T-cell (primary cell): ENCODE results near the gene RCE1. TPM values are rescaled to one million over a fixed set of nuclear protein-coding genes. Genes with fewer than 3 reads are reported as not detected.
"Not testable (repeated sequence)": the region's sequence is repeated elsewhere in the genome, so short reads cannot be mapped to it uniquely, and the experiment has no call there.

Source experiments
- ATAC-seq, 4 experiments: fragments of 200-7000 bp in 3 of 4; fragments of 150-1000 bp in 1 of 4; cut with Tn5 transposase; replicated peaks in 1 of 4; 1 replicate in 3 of 4; 2 replicates in 1 of 4; pipeline ENCODE4 v1.10.0; 2021; ENCODE audit warnings: moderate library complexity in 3 of 4, mild to moderate bottlenecking in 2 of 4, moderate number of reproducible peaks in 1 of 4
- CTCF ChIA-PET, 2 donors: fragments of 300-600 bp; sonication (Branson Sonifier 250); formaldehyde crosslinking; loops; one replicate each; lab custom pipeline; 2022; ENCODE audit warnings: antibody characterized with exemption in 2 of 2; lab: Charles Lee
- POLR2A ChIA-PET, 2 donors: fragments of 300-600 bp; sonication (Branson Sonifier 250); formaldehyde crosslinking; loops; one replicate each; lab custom pipeline; 2022; ENCODE audit warnings: antibody characterized with exemption in 2 of 2; lab: Charles Lee
- DNase-seq, 35 experiments: peaks; one replicate each; pipeline versions ENCODE4 v3.0.0 to v3.0.0-alpha.2; 2013 to 2023
- H3K27ac ChIP-seq: one replicate; pipeline ENCODE4 v1.5.1; 2013; ENCODE audit warnings: low read length
- H3K27me3 ChIP-seq, 2 experiments: replicated peaks in 1 of 2; 1 replicate in 1 of 2; 2 replicates in 1 of 2; pipeline versions ENCODE4 v1.6.1 to v1.7.0; 2013; ENCODE audit warnings: low read length in 1 of 2, mixed read lengths in 1 of 2; ENCODE audit not compliant: control insufficient read depth in 2 of 2, insufficient read depth in 2 of 2; ENCODE audit errors: extremely low read depth in 1 of 2
- H3K36me3 ChIP-seq, 2 donors: 1 replicate in 1 of 2; 2 replicates in 1 of 2; pipeline versions ENCODE4 v1.6.1 to v1.7.0; 2013; ENCODE audit warnings: low read length in 1 of 2; ENCODE audit not compliant: control insufficient read depth in 2 of 2, insufficient read depth in 1 of 2; ENCODE audit errors: extremely low read depth in 1 of 2
- H3K4me1 ChIP-seq, 2 experiments: 1 replicate in 1 of 2; 2 replicates in 1 of 2; pipeline versions ENCODE4 v1.6.1 to v1.7.0; 2013; ENCODE audit warnings: low read length in 2 of 2, mixed read lengths in 1 of 2; ENCODE audit not compliant: insufficient read depth in 2 of 2, control insufficient read depth in 1 of 2; ENCODE audit errors: extremely low read depth in 1 of 2
- H3K4me3 ChIP-seq, 2 donors: 1 replicate in 1 of 2; 2 replicates in 1 of 2; pipeline versions ENCODE4 v1.5.1 to v1.7.0; 2013; ENCODE audit warnings: mild to moderate bottlenecking in 2 of 2, low read length in 1 of 2, moderate library complexity in 1 of 2; ENCODE audit not compliant: control insufficient read depth in 1 of 2; ENCODE audit errors: extremely low read depth in 1 of 2
- H3K9me3 ChIP-seq: 2 replicates; pipeline ENCODE4 v1.7.0; 2013
- H3K27ac Mint-ChIP-seq, 2 donors: one replicate each; pipeline ENCODE4 v1.8.0; 2020 to 2021; ENCODE audit warnings: mild to moderate bottlenecking in 2 of 2, mixed read lengths in 2 of 2
- H3K27me3 Mint-ChIP-seq, 2 donors: one replicate each; pipeline ENCODE4 v1.8.0; 2021 to 2022; ENCODE audit warnings: mixed read lengths in 2 of 2
- H3K36me3 Mint-ChIP-seq: one replicate; pipeline ENCODE4 v1.8.0; 2021; ENCODE audit warnings: mixed read lengths
- H3K4me1 Mint-ChIP-seq, 3 donors: one replicate each; pipeline ENCODE4 v1.8.0; 2020 to 2022; ENCODE audit warnings: mixed read lengths in 3 of 3, mild to moderate bottlenecking in 1 of 3
- H3K4me3 Mint-ChIP-seq, 3 donors: one replicate each; pipeline ENCODE4 v1.8.0; 2020 to 2022; ENCODE audit warnings: mild to moderate bottlenecking in 3 of 3, mixed read lengths in 3 of 3, moderate library complexity in 3 of 3
- H3K9me3 Mint-ChIP-seq, 3 donors: one replicate each; pipeline ENCODE4 v1.8.0; 2020 to 2022; ENCODE audit warnings: mixed read lengths in 3 of 3
- WGBS: methylation state at CpG from one replicate; pipeline ENCODE4 v1.1.5; 2013; ENCODE audit warnings: missing lambda C conversion rate; ENCODE audit not compliant: insufficient coverage; 5-methylcytosine and 5-hydroxymethylcytosine counted together
- total RNA-seq, 35 experiments: library from RNA in 6 of 35; stranded (reverse) in 6 of 35; fragments of 120-200 nt in 1 of 35; gene quantifications; one replicate each; pipeline versions ENCODE4 v1.2.1 to v1.2.4 and lab custom pipeline; 2013 to 2026

Gene RCE1
- total RNA-seq, 5 donors from 2014 or later (not counting 1 experiment from before 2014, with no cell fraction given), result 27.2 to 42.9 (median 34.1) TPM

GRCh38 chr11:66815646-66816045, 27.6 kb upstream of the RCE1 start:
- Mint-ChIP-seq H3K27ac (no peak overlapping the region), H3K9me3 (no peaks in the 10 kb centered on the region), H3K27me3 (no peaks in the 10 kb centered on the region), H3K36me3 (peaks cover 15% of the 10 kb centered on the region), H3K4me3 (no peak overlapping the region), H3K4me1 (no peaks in the 10 kb centered on the region)
- ChIA-PET CTCF (no interaction called here), POLR2A (no interaction called here)
- no peak overlapping the region for H3K4me3 ChIP-seq
- no peaks in the 10 kb centered on the region for H3K9me3 ChIP-seq
- no peak for ATAC-seq
- no CpG with 5 or more reads among the region's 1 CpG for WGBS
- H3K27me3 ChIP-seq, result no peaks in the 10 kb centered on the region
- no peaks in the 10 kb centered on the region for H3K4me1 ChIP-seq
- no peak for DNase-seq
- H3K27ac ChIP-seq, result no peak overlapping the region
- H3K36me3 ChIP-seq, result no peaks in the 10 kb centered on the region

DNA sequence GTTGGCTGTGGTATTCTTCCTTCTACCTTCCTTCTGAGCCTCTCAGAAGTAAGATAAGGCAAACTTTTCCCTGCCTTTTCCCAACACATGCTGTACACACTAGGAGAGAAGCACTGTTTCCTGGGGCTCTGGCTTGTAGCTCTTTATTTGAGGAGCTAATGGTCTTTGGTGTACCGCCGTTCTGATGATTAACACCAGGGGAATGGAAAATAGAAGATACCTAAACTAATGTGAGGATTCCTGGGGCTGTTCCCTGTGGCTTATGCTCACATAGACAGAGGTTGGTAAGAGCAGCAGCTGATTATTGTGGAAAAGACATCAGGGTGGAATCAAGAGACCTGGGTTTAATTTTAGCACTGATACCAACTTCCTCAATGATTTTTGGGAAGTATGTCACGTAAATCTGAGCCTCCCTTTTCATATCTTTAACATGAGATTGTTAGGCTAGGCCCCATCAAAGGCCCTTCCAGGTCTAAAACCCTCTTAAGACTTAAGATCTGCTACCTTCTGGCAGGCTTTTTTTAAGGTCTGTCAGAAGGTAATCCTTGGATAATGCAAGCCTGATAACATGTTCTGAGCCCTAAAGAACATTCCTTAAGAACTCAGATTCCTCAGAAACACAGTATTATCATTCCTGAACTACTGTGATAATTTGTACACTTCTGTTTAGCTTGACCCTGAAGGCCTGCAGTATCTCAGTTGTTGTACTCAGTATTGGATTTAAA, 24.8 kb upstream of the RCE1 start:
- Mint-ChIP-seq H3K27ac (no peak overlapping the region), H3K27me3 (no peaks in the 10 kb centered on the region)
- CTCF ChIA-PET, result no interaction called here

DNA sequence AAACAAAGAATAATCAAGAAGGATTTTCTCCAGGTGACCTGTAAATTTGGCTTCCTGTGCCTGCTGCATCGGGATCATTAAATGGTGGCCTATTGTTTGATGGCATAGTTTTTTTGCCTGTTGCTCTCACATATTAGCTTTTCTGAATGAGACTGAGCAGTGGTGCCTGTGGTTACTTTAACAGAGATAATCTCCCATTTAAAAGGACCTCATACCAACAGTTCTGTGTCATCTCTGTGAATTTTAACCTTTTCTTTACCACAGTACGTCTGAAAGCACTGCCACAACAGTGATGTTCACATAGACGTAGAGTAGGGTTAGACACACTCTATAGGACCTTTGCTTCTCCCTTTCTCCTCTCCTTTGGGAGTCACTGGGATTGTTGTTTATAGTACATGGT, 22.9 kb upstream of the RCE1 start:
- no peaks in the 10 kb centered on the region for H3K4me1 ChIP-seq
- CTCF ChIA-PET, result no interaction called here
- Mint-ChIP-seq H3K9me3 (no peaks in the 10 kb centered on the region), H3K36me3 (peaks cover 7% of the 10 kb centered on the region), H3K4me3 (no peak overlapping the region), H3K27me3 (no peaks in the 10 kb centered on the region), H3K4me1 (no peaks in the 10 kb centered on the region), H3K27ac (no peak overlapping the region)
- WGBS, result no CpG with 5 or more reads among the region's 3 CpGs
- no peak for DNase-seq
- no peaks in the 10 kb centered on the region for H3K9me3 ChIP-seq
- no peaks in the 10 kb centered on the region for H3K36me3 ChIP-seq
- no peak overlapping the region for H3K4me3 ChIP-seq
- no peaks in the 10 kb centered on the region for H3K27me3 ChIP-seq
- H3K27ac ChIP-seq, result no peak overlapping the region
- POLR2A ChIA-PET, result no interaction called here
- ATAC-seq, result no peak

More for the DNA sequence above, 24.8 kb upstream of the RCE1 start:
- H3K4me1 ChIP-seq, result no peaks in the 10 kb centered on the region
- H3K4me3 ChIP-seq, result no peak overlapping the region
- H3K27me3 ChIP-seq, result no peaks in the 10 kb centered on the region
- no peak overlapping the region for H3K27ac ChIP-seq
- POLR2A ChIA-PET, result no interaction called here
- no peaks in the 10 kb centered on the region for H3K36me3 ChIP-seq
- WGBS, result no CpG with 5 or more reads among the region's 3 CpGs
- H3K36me3 Mint-ChIP-seq, result peaks cover 10% of the 10 kb centered on the region
- DNase-seq (no peak), ATAC-seq (no peak)
- no peaks in the 10 kb centered on the region for H3K9me3 ChIP-seq
- H3K4me1 Mint-ChIP-seq, result no peaks in the 10 kb centered on the region
- no peak overlapping the region for H3K4me3 Mint-ChIP-seq
- H3K9me3 Mint-ChIP-seq, result no peaks in the 10 kb centered on the region

DNA sequence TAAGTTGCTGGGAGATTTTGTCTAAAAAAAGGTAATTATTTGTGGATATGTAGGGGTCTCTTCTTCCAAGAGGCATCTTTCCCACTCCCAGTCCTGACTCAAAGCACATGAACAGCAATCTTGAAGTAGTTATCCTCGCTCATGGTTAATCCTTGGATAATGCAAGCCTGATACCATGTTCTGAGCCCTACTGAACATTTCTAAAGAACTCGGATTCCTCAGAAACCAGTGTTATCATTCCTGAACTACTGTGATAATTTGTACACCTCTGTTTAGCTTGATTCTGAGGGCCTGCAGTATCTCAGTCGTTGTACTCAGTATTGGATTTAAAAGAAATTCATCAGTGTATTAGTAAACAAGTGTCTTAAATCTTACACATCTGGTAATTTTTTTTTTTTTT, 22.3 kb upstream of the RCE1 start:
- WGBS, result 100% methylated on average over 1 of the region's 3 CpGs
- H3K4me3 Mint-ChIP-seq, result no peak overlapping the region
- H3K27me3 ChIP-seq, result no peaks in the 10 kb centered on the region
- no peaks in the 10 kb centered on the region for H3K9me3 Mint-ChIP-seq
- H3K4me1 Mint-ChIP-seq, result no peaks in the 10 kb centered on the region
- ChIA-PET CTCF (no interaction called here), POLR2A (no interaction called here)
- ATAC-seq, result no peak
- no peak overlapping the region for H3K4me3 ChIP-seq
- no peaks in the 10 kb centered on the region for H3K36me3 ChIP-seq
- H3K27me3 Mint-ChIP-seq, result no peaks in the 10 kb centered on the region
- no peak overlapping the region for H3K27ac Mint-ChIP-seq
- no peak for DNase-seq
- no peaks in the 10 kb centered on the region for H3K9me3 ChIP-seq
- no peak overlapping the region for H3K27ac ChIP-seq
- H3K4me1 ChIP-seq, result no peaks in the 10 kb centered on the region
- H3K36me3 Mint-ChIP-seq, result peaks cover 5% of the 10 kb centered on the region

- Mint-ChIP-seq H3K9me3 (no peaks in the 10 kb centered on the region), H3K36me3 (no peaks in the 10 kb centered on the region), H3K4me1 (peaks cover 0 to 2% (median 0%) of the 10 kb centered on the region in 3 donors), H3K4me3 (no peak overlapping the region), H3K27me3 (no peaks in the 10 kb centered on the region), H3K27ac (no peak overlapping the region)
- H3K9me3 ChIP-seq, result no peaks in the 10 kb centered on the region
- DNase-seq, result no peak
- H3K4me1 ChIP-seq, result no peaks in the 10 kb centered on the region
- WGBS, result 100% methylated on average over 1 of the region's 4 CpGs
- H3K36me3 ChIP-seq, result peaks cover 0 to 5% of the 10 kb centered on the region in 2 donors
- H3K4me3 ChIP-seq, result no peak overlapping the region
- no peaks in the 10 kb centered on the region for H3K27me3 ChIP-seq
- ATAC-seq, result no peak
- CTCF ChIA-PET, result no interaction called here
- POLR2A ChIA-PET, result no interaction called here
- H3K27ac ChIP-seq, result no peak overlapping the region
Measured at GRCh38 chr11:66823700-66824099, 19.5 kb upstream of the RCE1 start.

DNA sequence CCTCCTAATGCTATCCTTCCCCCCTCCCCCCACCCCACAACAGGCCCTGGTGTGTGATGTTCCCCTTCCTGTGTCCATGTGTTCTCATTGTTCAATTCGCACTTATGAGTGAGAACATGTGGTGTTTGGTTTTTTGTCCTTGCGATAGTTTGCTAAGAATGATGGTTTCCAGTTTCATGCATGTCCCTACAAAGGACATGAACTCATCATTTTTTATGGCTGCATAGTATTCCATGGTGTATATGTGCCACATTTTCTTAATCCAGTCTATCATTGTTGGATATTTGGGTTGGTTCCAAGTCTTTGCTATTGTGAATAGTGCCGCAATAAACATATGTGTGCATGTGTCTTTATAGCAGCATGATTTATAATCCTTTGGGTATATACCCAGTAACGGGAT, 18.7 kb upstream of the RCE1 start:
- CTCF ChIA-PET, result interaction anchor here in 1 of 2 donors (0.5 kb wide), 1 partner anchor 168 kb away, joined by 3 read pairs; no protein-coding TSS in a partner anchor
- H3K27ac ChIP-seq, H3K36me3 Mint-ChIP-seq, H3K36me3 ChIP-seq, POLR2A ChIA-PET, H3K4me1 ChIP-seq, H3K4me3 ChIP-seq, ATAC-seq, H3K27me3 ChIP-seq, H3K9me3 Mint-ChIP-seq, DNase-seq, H3K9me3 ChIP-seq, H3K27ac Mint-ChIP-seq, H3K4me3 Mint-ChIP-seq, H3K27me3 Mint-ChIP-seq, H3K4me1 Mint-ChIP-seq: not testable (repeated sequence)
- no CpG with 5 or more reads among the region's 4 CpGs for WGBS
